Suprapubic skin (tissue), 4 donors: ENCODE results near the gene CD72. TPM values are rescaled to one million over a fixed set of nuclear protein-coding genes. Genes with fewer than 3 reads are reported as not detected.

Source experiments
- DNase-seq, 2 donors: peaks; one replicate each; pipeline ENCODE4 v3.0.0-alpha.2; 2019; ENCODE audit warnings: low spot score in 2 of 2
- H3K27ac ChIP-seq: fragments of 200-600 bp; sonication (generic); one replicate; pipeline ENCODE4 v1.5.1; 2019
- H3K27me3 ChIP-seq: fragments of 200-600 bp; sonication (generic); one replicate; pipeline ENCODE4 v1.5.1; 2019
- H3K36me3 ChIP-seq: fragments of 200-600 bp; sonication (generic); one replicate; pipeline ENCODE4 v1.5.1; 2019
- H3K4me1 ChIP-seq: fragments of 200-600 bp; sonication (generic); one replicate; pipeline ENCODE4 v1.5.1; 2019
- H3K4me3 ChIP-seq: fragments of 200-600 bp; sonication (generic); one replicate; pipeline ENCODE4 v1.5.1; 2019; ENCODE audit warnings: mild to moderate bottlenecking
- H3K9me3 ChIP-seq: fragments of 200-600 bp; sonication (generic); one replicate; pipeline ENCODE4 v1.5.1; 2019
- CTCF ChIP-seq, 2 donors: fragments of 200-600 bp in 1 of 2; fragments of 450-650 bp in 1 of 2; sonication (generic) in 1 of 2; IDR thresholded peaks; one replicate each; pipeline ENCODE4 v1.5.1; 2016 to 2019; ENCODE audit warnings: antibody characterized with exemption in 2 of 2, mild to moderate bottlenecking in 1 of 2, moderate library complexity in 1 of 2
- EP300 ChIP-seq: sonication (generic); formaldehyde crosslinking; IDR thresholded peaks from one replicate; pipeline ENCODE4 v1.6.1; 2017; ENCODE audit warnings: antibody characterized with exemption
- POLR2A ChIP-seq, 2 donors: fragments of 450-650 bp; IDR thresholded peaks; one replicate each; pipeline ENCODE4 v1.6.1; 2017; ENCODE audit warnings: antibody characterized with exemption in 2 of 2, mild to moderate bottlenecking in 2 of 2, moderate library complexity in 2 of 2
- POLR2AphosphoS5 ChIP-seq, 3 donors: sonication (generic); formaldehyde crosslinking; IDR thresholded peaks; one replicate each; pipeline ENCODE4 v1.6.1; 2017; ENCODE audit warnings: antibody characterized with exemption in 3 of 3
- WGBS: methylation state at CpG from one replicate; pipeline ENCODE4 v1.1.5; 2018; 5-methylcytosine and 5-hydroxymethylcytosine counted together
- total RNA-seq, 4 donors: library from RNA; depleted of rRNA; stranded (reverse); fragments of >200 nt; gene quantifications; one replicate each; pipeline ENCODE4 v1.1.0, GENCODE V29; 2016

CD72 gene
- total RNA-seq, 4 donors from 2014 or later, result 1.9 to 16.7 (median 4.9) TPM

GRCh38 chr9:35636135-35636876, 18.1 kb upstream of the CD72 start:
- DNase-seq, result no peak
- WGBS, result 85% methylated on average over 9 of the region's 9 CpGs
- H3K36me3 ChIP-seq, result no peaks in the 10 kb centered on the region
- no peak overlapping the region for H3K27ac ChIP-seq
- H3K4me3 ChIP-seq, result no peak overlapping the region
- H3K9me3 ChIP-seq, result no peaks in the 10 kb centered on the region
- H3K4me1 ChIP-seq, result no peaks in the 10 kb centered on the region
- no peaks in the 10 kb centered on the region for H3K27me3 ChIP-seq
- TF ChIP-seq POLR2AphosphoS5 (IDR thresholded peaks at IDR 0.05) (no peak), EP300 (no peak), POLR2A (IDR thresholded peaks at IDR 0.05) (no peak), CTCF (IDR thresholded peaks at IDR 0.05) (no peak)

GRCh38 chr9:35635730-35636129, 17.5 kb upstream of the CD72 start:
- Histone ChIP-seq H3K4me3 (no peak overlapping the region), H3K4me1 (no peaks in the 10 kb centered on the region), H3K36me3 (no peaks in the 10 kb centered on the region), H3K27me3 (no peaks in the 10 kb centered on the region), H3K27ac (no peak overlapping the region), H3K9me3 (no peaks in the 10 kb centered on the region)
- TF ChIP-seq EP300, result no peak
- TF ChIP-seq POLR2AphosphoS5 (IDR thresholded peaks at IDR 0.05), result no peak
- no peak for TF ChIP-seq POLR2A (IDR thresholded peaks at IDR 0.05)
- no peak for TF ChIP-seq CTCF (IDR thresholded peaks at IDR 0.05)
- no peak for DNase-seq

- no peak for TF ChIP-seq CTCF (IDR thresholded peaks at IDR 0.05)
- no peak for TF ChIP-seq POLR2A (IDR thresholded peaks at IDR 0.05)
- no peak for TF ChIP-seq POLR2AphosphoS5 (IDR thresholded peaks at IDR 0.05)
- TF ChIP-seq EP300, result no peak
- Histone ChIP-seq H3K4me1 (no peaks in the 10 kb centered on the region), H3K27ac (no peak overlapping the region), H3K9me3 (no peaks in the 10 kb centered on the region), H3K36me3 (no peaks in the 10 kb centered on the region), H3K27me3 (no peaks in the 10 kb centered on the region), H3K4me3 (no peak overlapping the region)
- DNase-seq, result peak in 1 of 2 donors; percentile 16
- whole genome bisulfite sequencing, result 92% methylated on average over 5 of the region's 5 CpGs
Observed at GRCh38 chr9:35629597-35629996, 11.4 kb upstream of the CD72 start.

GRCh38 chr9:35628389-35628991, 10.3 kb upstream of the CD72 start:
- TF ChIP-seq CTCF (IDR thresholded peaks at IDR 0.05) (no peak), POLR2A (IDR thresholded peaks at IDR 0.05) (no peak), EP300 (no peak), POLR2AphosphoS5 (IDR thresholded peaks at IDR 0.05) (no peak)
- 94% methylated on average over 6 of the region's 6 CpGs for WGBS
- H3K4me3 ChIP-seq, result no peak overlapping the region
- H3K36me3 ChIP-seq, result no peaks in the 10 kb centered on the region
- no peaks in the 10 kb centered on the region for H3K4me1 ChIP-seq
- H3K27ac ChIP-seq, result no peak overlapping the region
- DNase-seq, result peak in 1 of 2 donors; percentile 24
- H3K27me3 ChIP-seq, result no peaks in the 10 kb centered on the region
- no peaks in the 10 kb centered on the region for H3K9me3 ChIP-seq

GRCh38 chr9:35627575-35627974, 9.4 kb upstream of the CD72 start:
- 81% methylated on average over 2 of the region's 2 CpGs for WGBS
- no peak overlapping the region for H3K27ac ChIP-seq
- H3K36me3 ChIP-seq, result no peaks in the 10 kb centered on the region
- DNase-seq, result no peak
- no peaks in the 10 kb centered on the region for H3K27me3 ChIP-seq
- TF ChIP-seq EP300 (no peak), POLR2A (IDR thresholded peaks at IDR 0.05) (no peak), POLR2AphosphoS5 (IDR thresholded peaks at IDR 0.05) (no peak), CTCF (IDR thresholded peaks at IDR 0.05) (no peak)
- no peaks in the 10 kb centered on the region for H3K9me3 ChIP-seq
- no peaks in the 10 kb centered on the region for H3K4me1 ChIP-seq
- no peak overlapping the region for H3K4me3 ChIP-seq
